Uterus (tissue), 2 donors: ENCODE measurements around the gene CLCA2.
A peak's percentile ranks its signal among the peaks of the same experiment; 100 is the strongest.

Experiments used
- POLR2A ChIP-seq, 2 donors: fragments of 450-650 bp; IDR thresholded peaks; one replicate each; pipeline ENCODE4 v1.6.1; 2016; ENCODE audit warnings: antibody characterized with exemption in 2 of 2, mild to moderate bottlenecking in 1 of 2, moderate library complexity in 1 of 2
- TF ChIP-seq, protein P1 (sequence below), 4 experiments: fragments of 200-600 bp in 2 of 4; fragments of 450-650 bp in 2 of 4; sonication (generic) in 2 of 4; IDR thresholded peaks; one replicate each; pipeline ENCODE4 v1.5.1; 2016 to 2019; ENCODE audit warnings: antibody characterized with exemption in 4 of 4, mild to moderate bottlenecking in 2 of 4, moderate library complexity in 1 of 4

DNA sequence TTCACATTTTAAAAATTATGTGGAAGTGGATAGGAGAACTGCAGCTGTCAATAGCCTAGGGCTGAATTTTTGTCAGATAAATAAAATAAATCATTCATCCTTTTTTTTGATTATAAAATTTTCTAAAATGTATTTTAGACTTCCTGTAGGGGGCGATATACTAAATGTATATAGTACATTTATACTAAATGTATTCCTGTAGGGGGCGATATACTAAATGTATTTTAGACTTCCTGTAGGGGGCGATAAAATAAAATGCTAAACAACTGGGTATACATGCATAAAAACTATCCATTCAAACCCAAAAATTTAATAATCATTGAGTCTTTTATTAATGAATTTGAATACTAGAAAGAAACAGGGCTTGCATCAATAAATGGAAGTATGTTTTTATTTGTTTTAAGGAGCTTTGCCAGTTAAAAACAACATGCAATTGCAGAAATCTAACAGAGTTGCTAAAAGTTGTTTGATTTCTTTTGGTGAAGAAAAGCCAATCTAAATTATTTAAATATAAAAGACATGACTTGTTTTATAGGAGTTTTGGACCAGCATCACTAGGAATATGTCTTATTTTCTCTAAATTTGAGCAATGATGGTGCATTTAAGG is 76.1 kb downstream of the CLCA2 start:
- no peak for TF ChIP-seq POLR2A (IDR thresholded peaks at IDR 0.05)
- TF ChIP-seq, protein P1, sequence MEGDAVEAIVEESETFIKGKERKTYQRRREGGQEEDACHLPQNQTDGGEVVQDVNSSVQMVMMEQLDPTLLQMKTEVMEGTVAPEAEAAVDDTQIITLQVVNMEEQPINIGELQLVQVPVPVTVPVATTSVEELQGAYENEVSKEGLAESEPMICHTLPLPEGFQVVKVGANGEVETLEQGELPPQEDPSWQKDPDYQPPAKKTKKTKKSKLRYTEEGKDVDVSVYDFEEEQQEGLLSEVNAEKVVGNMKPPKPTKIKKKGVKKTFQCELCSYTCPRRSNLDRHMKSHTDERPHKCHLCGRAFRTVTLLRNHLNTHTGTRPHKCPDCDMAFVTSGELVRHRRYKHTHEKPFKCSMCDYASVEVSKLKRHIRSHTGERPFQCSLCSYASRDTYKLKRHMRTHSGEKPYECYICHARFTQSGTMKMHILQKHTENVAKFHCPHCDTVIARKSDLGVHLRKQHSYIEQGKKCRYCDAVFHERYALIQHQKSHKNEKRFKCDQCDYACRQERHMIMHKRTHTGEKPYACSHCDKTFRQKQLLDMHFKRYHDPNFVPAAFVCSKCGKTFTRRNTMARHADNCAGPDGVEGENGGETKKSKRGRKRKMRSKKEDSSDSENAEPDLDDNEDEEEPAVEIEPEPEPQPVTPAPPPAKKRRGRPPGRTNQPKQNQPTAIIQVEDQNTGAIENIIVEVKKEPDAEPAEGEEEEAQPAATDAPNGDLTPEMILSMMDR (IDR thresholded peaks at IDR 0.05): peak; percentile 42 to 56 (median 48)
